HL-60 (cell line): ENCODE measurements around the gene ZYG11A.

Source experiments
- CTCF ChIP-seq: IDR thresholded peaks from one replicate; pipeline ENCODE4 v1.5.1; 2011; ENCODE audit warnings: low read length, control low read depth, inconsistent platforms; ENCODE audit not compliant: insufficient read depth
- GABPA ChIP-seq: IDR thresholded peaks from 2 replicates; pipeline ENCODE4 v1.6.1; 2012; ENCODE audit warnings: low read depth
- POLR2AphosphoS5 ChIP-seq: IDR thresholded peaks from 2 replicates; pipeline ENCODE4 v1.6.1; 2012; ENCODE audit warnings: low read depth
- REST ChIP-seq: IDR thresholded peaks from 2 replicates; pipeline ENCODE4 v1.6.1; 2012; ENCODE audit warnings: low read depth; ENCODE audit not compliant: insufficient replicate concordance
- SPI1 ChIP-seq: IDR thresholded peaks from 2 replicates; pipeline ENCODE4 v1.6.1; 2012; ENCODE audit warnings: low read depth, mild to moderate bottlenecking, borderline replicate concordance

GRCh38 chr1:52917156-52917555 is 74.6 kb downstream of the ZYG11A start:
- TF ChIP-seq POLR2AphosphoS5, result no peak
- TF ChIP-seq CTCF, result no peak
- no peak for TF ChIP-seq GABPA
- TF ChIP-seq SPI1, result no peak
- TF ChIP-seq REST, result no peak
